GM18498 (cell line): ENCODE data around the gene NFATC1.

Experiments
- ATAC-seq: cut with Tn5 transposase; IDR thresholded peaks from one replicate; pipeline ENCODE4 v1.9.1; 2021; ENCODE audit warnings: mild to moderate bottlenecking, moderate library complexity; ENCODE audit not compliant: unreplicated experiment

The NFATC1 gene

GRCh38 chr18:79453816-79454735 is 58.3 kb downstream of the NFATC1 start:
- no peak for ATAC-seq

- ATAC-seq: no peak
Observed at GRCh38 chr18:79455261-79455660, 59.5 kb downstream of the NFATC1 start.

GRCh38 chr18:79456105-79456980 is 60.6 kb downstream of the NFATC1 start:
- no peak for ATAC-seq

GRCh38 chr18:79457239-79457638 is 61.5 kb downstream of the NFATC1 start:
- ATAC-seq: no peak

GRCh38 chr18:79457652-79458051 is 61.9 kb downstream of the NFATC1 start:
- ATAC-seq: no peak

GRCh38 chr18:79458131-79458838 is 62.6 kb downstream of the NFATC1 start:
- ATAC-seq: no peak

GRCh38 chr18:79458917-79459803 is 63.4 kb downstream of the NFATC1 start:
- ATAC-seq: no peak

- ATAC-seq: peak; percentile 48
Observed at GRCh38 chr18:79459946-79460480, 64.3 kb downstream of the NFATC1 start.

DNA sequence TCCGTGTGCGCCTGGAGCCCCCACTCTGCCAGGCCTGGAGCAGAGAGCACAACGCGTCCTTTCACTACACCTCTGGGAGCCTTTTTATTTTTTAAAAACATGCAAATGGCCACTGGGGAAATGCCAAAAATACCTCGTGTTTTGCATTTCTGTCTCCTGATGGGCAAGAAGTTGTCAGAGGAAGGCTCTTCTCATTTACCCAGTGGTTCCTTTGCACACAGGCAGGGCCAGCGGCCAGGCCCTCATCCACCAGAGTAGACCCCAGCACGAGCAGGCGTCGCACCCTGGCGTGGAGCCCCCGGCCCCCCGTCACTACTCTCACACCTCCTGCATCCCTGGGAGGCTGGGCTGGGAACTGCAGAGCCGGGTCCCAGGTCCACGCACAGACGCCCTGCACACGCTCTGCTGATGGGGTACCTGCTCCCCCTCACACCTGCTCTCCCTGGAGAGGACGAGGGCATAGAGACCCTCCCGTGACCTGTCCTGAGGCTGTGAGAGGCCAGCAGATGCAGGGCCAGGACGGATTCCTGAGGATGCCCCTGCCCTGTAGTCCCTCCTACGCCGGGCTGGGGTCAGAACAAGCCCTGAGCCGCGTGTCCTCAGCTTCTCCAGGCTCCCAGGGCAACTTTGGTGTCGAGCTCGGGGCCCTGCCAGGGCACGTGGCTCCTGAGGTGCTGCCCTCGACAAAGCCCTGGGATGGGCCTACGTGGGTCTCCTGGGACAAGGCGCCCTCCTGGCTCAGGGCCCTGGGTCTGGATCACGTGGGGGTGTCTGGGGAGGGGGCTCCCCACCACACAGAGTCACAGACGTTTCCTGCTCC is 65.0 kb downstream of the NFATC1 start:
- peak; percentile 80 for ATAC-seq

DNA sequence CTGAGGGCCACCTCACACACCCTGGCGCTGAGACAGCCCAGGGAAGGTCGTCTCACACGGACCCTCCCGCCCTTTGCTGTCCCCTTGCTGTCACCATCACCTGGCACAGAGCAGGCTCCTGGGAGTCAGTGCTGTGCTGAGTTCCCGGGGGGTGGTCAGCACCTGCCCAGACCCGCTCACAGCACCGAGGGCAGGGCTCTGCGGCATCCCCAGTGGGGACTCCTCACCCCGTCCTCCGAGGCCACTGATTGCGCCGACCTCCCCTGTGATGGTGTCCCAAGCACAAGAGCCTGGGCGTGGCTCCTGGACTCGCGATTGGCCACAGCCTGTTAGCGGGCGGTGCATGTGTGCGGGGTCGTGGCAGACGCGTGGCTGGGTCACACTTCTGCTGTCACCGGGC is 65.9 kb downstream of the NFATC1 start:
- ATAC-seq: no peak

- ATAC-seq: no peak
Observed at GRCh38 chr18:79463424-79463960, 67.8 kb downstream of the NFATC1 start.

GRCh38 chr18:79465392-79465991 is 69.8 kb downstream of the NFATC1 start:
- ATAC-seq: peak; percentile 53

DNA sequence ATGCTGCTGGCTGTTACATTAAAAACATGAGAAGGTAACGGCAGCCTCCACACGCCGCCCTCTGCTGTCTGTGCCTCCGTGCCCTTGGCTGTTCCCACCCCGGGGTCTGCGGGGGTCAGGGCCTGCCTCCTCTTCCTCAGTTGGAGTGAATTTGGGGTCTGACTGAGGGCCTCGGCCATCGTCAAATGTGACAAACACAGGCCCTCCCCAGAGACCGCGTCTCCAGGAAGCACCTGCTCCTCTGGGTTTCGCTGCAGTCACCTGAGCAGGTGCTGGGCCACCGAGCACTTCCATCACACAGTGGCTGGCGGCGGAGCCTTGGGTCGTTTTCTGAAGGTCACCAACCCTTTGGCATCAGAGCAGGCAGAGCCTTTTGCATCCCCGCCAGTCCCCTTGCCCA is 70.9 kb downstream of the NFATC1 start:
- peak; percentile 48 for ATAC-seq

DNA sequence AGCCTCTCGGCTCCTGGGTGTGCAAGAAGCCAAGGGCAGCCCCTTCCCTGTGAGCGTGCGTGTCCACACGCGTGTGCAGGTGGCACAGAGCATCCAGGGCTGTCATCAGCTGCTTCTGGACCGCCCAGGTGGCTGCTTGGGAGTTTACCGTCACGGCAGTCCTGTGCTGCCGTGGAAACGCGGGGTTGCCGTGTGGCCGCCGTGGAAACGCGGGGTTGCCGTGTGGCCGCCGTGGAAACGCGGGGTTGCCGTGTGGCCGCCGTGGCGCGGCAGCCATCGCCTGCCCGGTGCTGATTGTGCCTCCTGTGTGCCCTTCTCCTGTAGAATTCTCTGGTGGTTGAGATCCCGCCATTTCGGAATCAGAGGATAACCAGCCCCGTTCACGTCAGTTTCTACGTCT is 71.4 kb downstream of the NFATC1 start:
- no peak for ATAC-seq

DNA sequence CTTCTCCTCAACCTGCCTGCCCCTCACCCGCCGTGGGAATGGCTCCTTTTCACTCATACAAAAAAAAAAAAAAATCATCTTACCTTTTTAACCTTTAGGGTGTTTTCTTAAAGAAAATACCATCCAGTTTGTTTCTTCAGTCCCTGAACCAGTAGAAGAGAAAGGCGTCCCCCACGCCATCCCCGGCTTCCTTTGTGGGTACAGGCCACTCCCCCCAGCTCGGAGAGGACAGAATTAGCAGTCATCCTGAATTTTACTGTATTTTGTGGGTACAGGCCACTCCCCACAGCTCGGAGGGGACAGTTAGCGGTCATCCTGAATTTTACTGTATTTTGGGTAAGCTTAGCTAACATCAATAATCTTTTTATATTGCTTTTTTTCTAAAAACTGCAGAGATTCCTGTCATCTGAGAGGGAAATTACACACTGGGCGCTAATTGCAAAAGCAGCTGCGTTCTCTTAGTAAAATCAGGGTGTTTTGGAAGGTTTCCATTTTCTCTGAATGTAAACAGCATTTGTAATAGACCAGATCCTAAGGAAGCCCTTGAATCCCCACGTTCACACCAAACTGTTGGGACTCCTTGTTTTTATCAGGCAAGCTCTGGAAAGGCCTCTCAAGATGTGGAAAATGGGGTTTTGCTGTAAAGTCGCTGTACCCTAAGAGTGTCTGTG is 72.5 kb downstream of the NFATC1 start:
- ATAC-seq: no peak

GRCh38 chr18:79469309-79469708 is 73.6 kb downstream of the NFATC1 start:
- ATAC-seq: no peak

- no peak for ATAC-seq
Observed at GRCh38 chr18:79469751-79470505, 74.2 kb downstream of the NFATC1 start.
